HCT116 (cell line): Measurements from ENCODE around the gene RGS2. TPM values are rescaled to one million over a fixed set of nuclear protein-coding genes. Genes with fewer than 3 reads are reported as not detected.

Experiments used
- ATAC-seq: fragments of 200-7000 bp; cut with Tn5 transposase; 2 replicates; pipeline ENCODE4 v1.9.1; 2020; ENCODE audit warnings: mild to moderate bottlenecking, moderate library complexity
- BruUV-seq: library from RNA; stranded (reverse); fragments of 400-500 nt; replicated peaks from 2 replicates; lab custom pipeline; 2021; lab: Mats Ljungman, UMichigan
- CTCF ChIA-PET: fragments of 300-600 bp; sonication (Branson Sonifier 250); formaldehyde crosslinking; loops from one replicate; lab custom pipeline; 2021; ENCODE audit warnings: antibody characterized with exemption; lab: Charles Lee
- POLR2A ChIA-PET: fragments of 300-600, 350-600 bp; sonication (Branson Sonifier 250); formaldehyde crosslinking; loops from one replicate; lab custom pipeline; 2021; ENCODE audit warnings: antibody characterized with exemption; lab: Charles Lee
- RAD21 ChIA-PET, 2 experiments: fragments of 300-600 bp; sonication (Branson Sonifier 250); formaldehyde crosslinking; loops; one replicate each; lab custom pipeline; 2023; ENCODE audit warnings: low total read pairs in 2 of 2; ENCODE audit not compliant: uncharacterized antibody in 2 of 2, unreplicated experiment in 2 of 2, low non-redundant PET in 1 of 2; lab: Charles Lee
- DNase-seq: peaks from one replicate; pipeline ENCODE4 v3.0.0-alpha.2; 2010; ENCODE audit warnings: low read depth, low spot score
- H2AFZ ChIP-seq: fragments of 200-600 bp; shearing (Covaris generic), sonication (generic); 2 replicates; pipeline ENCODE4 v1.6.1; 2017; ENCODE audit warnings: low read depth, mixed run types, mixed read lengths, antibody characterized with exemption, low read length; ENCODE audit not compliant: poor library complexity, severe bottlenecking
- H3K27ac ChIP-seq: 2 replicates; pipeline ENCODE4 v1.5.1; 2012; ENCODE audit warnings: low read depth, low read length
- H3K27me3 ChIP-seq: fragments of 200-600 bp; sonication (generic); 2 replicates; pipeline ENCODE4 v1.6.1; 2016; ENCODE audit warnings: mixed run types, low read length, mixed read lengths; ENCODE audit not compliant: insufficient read depth
- H3K36me3 ChIP-seq, 2 experiments: fragments of 200-500 bp in 1 of 2; fragments of 200-600 bp in 1 of 2; sonication (Bioruptor generic) in 1 of 2; sonication (generic) in 1 of 2; 2 replicates each; pipeline versions ENCODE4 v1.5.1 to v1.6.1; 2014 to 2016; ENCODE audit warnings: low read length in 2 of 2, inconsistent platforms in 1 of 2, mixed read lengths in 1 of 2, mixed run types in 1 of 2; ENCODE audit not compliant: insufficient read depth in 2 of 2, control insufficient read depth in 1 of 2
- H3K4me1 ChIP-seq, 2 experiments: fragments of 200-600 bp in 1 of 2; sonication (generic) in 1 of 2; 2 replicates each; pipeline versions ENCODE4 v1.5.1 to v1.6.1; 2012 to 2017; ENCODE audit warnings: low read length in 2 of 2, inconsistent platforms in 1 of 2, mild to moderate bottlenecking in 1 of 2, mixed read lengths in 1 of 2, mixed run types in 1 of 2, moderate library complexity in 1 of 2; ENCODE audit not compliant: insufficient read depth in 2 of 2, control insufficient read depth in 1 of 2
- H3K4me2 ChIP-seq: fragments of 200-600 bp; sonication (generic); 2 replicates; pipeline ENCODE4 v1.6.1; 2017; ENCODE audit warnings: mixed run types, low read length, mixed read lengths
- H3K4me3 ChIP-seq, 2 experiments: fragments of 200-600 bp in 1 of 2; sonication (generic) in 1 of 2; replicated peaks in 1 of 2; 2 replicates each; pipeline ENCODE4 v1.5.1; 2011 to 2016; ENCODE audit warnings: low read length in 2 of 2, control low read depth in 1 of 2, low read depth in 1 of 2, mild to moderate bottlenecking in 1 of 2, mixed read lengths in 1 of 2, mixed run types in 1 of 2
- H3K79me2 ChIP-seq: fragments of 200-600 bp; sonication (generic); 2 replicates; pipeline ENCODE4 v1.6.1; 2017; ENCODE audit warnings: mild to moderate bottlenecking, mixed run types, low read length, moderate library complexity, mixed read lengths; ENCODE audit not compliant: insufficient read depth
- H3K9ac ChIP-seq: fragments of 200-600 bp; sonication (generic); 2 replicates; pipeline ENCODE4 v1.6.1; 2016; ENCODE audit warnings: low read length, mixed read lengths
- H3K9me2 ChIP-seq: fragments of 200-600 bp; sonication (generic), shearing (Covaris generic); 2 replicates; pipeline ENCODE4 v1.6.1; 2017; ENCODE audit warnings: mixed run types, mild to moderate bottlenecking, moderate library complexity; ENCODE audit not compliant: insufficient read depth
- H3K9me3 ChIP-seq, 2 experiments: fragments of 200-500 bp in 1 of 2; fragments of 200-600 bp in 1 of 2; sonication (Bioruptor generic) in 1 of 2; sonication (generic) in 1 of 2; 2 replicates each; pipeline ENCODE4 v1.6.1; 2014 to 2017; ENCODE audit warnings: low read length in 2 of 2, mixed read lengths in 2 of 2, inconsistent platforms in 1 of 2, low read depth in 1 of 2, mild to moderate bottlenecking in 1 of 2, mixed run types in 1 of 2, moderate library complexity in 1 of 2; ENCODE audit not compliant: control insufficient read depth in 1 of 2, insufficient read depth in 1 of 2
- H4K20me1 ChIP-seq: fragments of 200-600 bp; sonication (generic), shearing (Covaris generic); 2 replicates; pipeline ENCODE4 v1.6.1; 2017; ENCODE audit warnings: mixed run types, mild to moderate bottlenecking, moderate library complexity; ENCODE audit not compliant: insufficient read depth
- CEBPB ChIP-seq: IDR thresholded peaks from 2 replicates; pipeline ENCODE4 v1.6.1; 2012; ENCODE audit warnings: low read depth
- EGR1 ChIP-seq: IDR thresholded peaks from 2 replicates; pipeline ENCODE4 v1.6.1; 2012; ENCODE audit warnings: low read depth
- ELF1 ChIP-seq: IDR thresholded peaks from 2 replicates; pipeline ENCODE4 v1.6.1; 2012; ENCODE audit warnings: low read depth, borderline replicate concordance
- EZH2 ChIP-seq: fragments of 200-600 bp; sonication (generic); IDR thresholded peaks from 2 replicates; pipeline ENCODE4 v1.6.1; 2017; ENCODE audit warnings: antibody characterized with exemption, mixed run types
- EZH2phosphoT487 ChIP-seq: fragments of 200-600 bp; IDR thresholded peaks from 2 replicates; pipeline ENCODE4 v1.6.1; 2018; ENCODE audit warnings: antibody characterized with exemption, borderline replicate concordance
- FOSL1 ChIP-seq: IDR thresholded peaks from 2 replicates; pipeline ENCODE4 v1.6.1; 2012; ENCODE audit warnings: low read depth
- JUND ChIP-seq: IDR thresholded peaks from 2 replicates; pipeline ENCODE4 v1.6.1; 2012
- POLR2A ChIP-seq: IDR thresholded peaks from 2 replicates; pipeline ENCODE4 v1.7.0; 2011; ENCODE audit warnings: borderline replicate concordance; ENCODE audit not compliant: insufficient read depth, insufficient read length; ENCODE audit errors: extremely low read depth
- POLR2AphosphoS5 ChIP-seq: IDR thresholded peaks from 2 replicates; pipeline ENCODE4 v1.6.1; 2011; ENCODE audit warnings: mild to moderate bottlenecking, low read depth, low read length, moderate library complexity
- SIN3A ChIP-seq: IDR thresholded peaks from 2 replicates; pipeline ENCODE4 v1.6.1; 2012; ENCODE audit warnings: low read depth
- SRF ChIP-seq: IDR thresholded peaks from 2 replicates; pipeline ENCODE4 v1.6.1; 2012; ENCODE audit warnings: low read depth
- TCF7L2 ChIP-seq: IDR thresholded peaks from 2 replicates; pipeline ENCODE4 v1.7.0; 2011; ENCODE audit warnings: borderline replicate concordance, inconsistent platforms; ENCODE audit not compliant: insufficient read depth, insufficient read length; ENCODE audit errors: extremely low read depth
- YY1 ChIP-seq: IDR thresholded peaks from 2 replicates; pipeline ENCODE4 v1.6.1; 2011; ENCODE audit warnings: low read length, low read depth, moderate library complexity, mild to moderate bottlenecking; ENCODE audit not compliant: insufficient replicate concordance; ENCODE audit errors: extremely low read depth
- ZFX ChIP-seq: fragments of 450-650 bp; IDR thresholded peaks from 2 replicates; pipeline ENCODE4 v1.6.1; 2017
- ZNF274 ChIP-seq: fragments of 200-500 bp; sonication (Bioruptor generic); IDR thresholded peaks from 2 replicates; pipeline ENCODE4 v1.6.1; 2014; ENCODE audit warnings: mild to moderate bottlenecking, low read depth, low read length, inconsistent platforms
- intact Hi-C: fragments of 100-400 bp; cut with micrococcal nuclease; formaldehyde crosslinking; loops from 2 replicates; pipeline ENCODE4 v1.10.0; 2022
- total RNA-seq: library from RNA; stranded (reverse); gene quantifications from one replicate; pipeline ENCODE4 v1.2.1, GENCODE V29; 2021; ENCODE audit not compliant: unreplicated experiment
- TF ChIP-seq, protein P1 (sequence below): IDR thresholded peaks from 2 replicates; pipeline ENCODE4 v1.6.1; 2012
- TF ChIP-seq, protein P2 (sequence below): IDR thresholded peaks from 2 replicates; pipeline ENCODE4 v1.6.1; 2012
- TF ChIP-seq, protein P3 (sequence below): IDR thresholded peaks from 2 replicates; pipeline ENCODE4 v1.6.1; 2011; ENCODE audit warnings: mild to moderate bottlenecking, low read length, moderate library complexity; ENCODE audit not compliant: insufficient replicate concordance; ENCODE audit errors: extremely low read depth
- TF ChIP-seq, protein P4 (sequence below), 3 experiments: fragments of 200-600 bp in 1 of 3; sonication (generic) in 1 of 3; IDR thresholded peaks in 2 of 3; conservative IDR thresholded peaks in 1 of 3; 2 replicates each; pipeline ENCODE4 v1.5.1; 2012 to 2017; ENCODE audit warnings: low read depth in 2 of 3, low read length in 2 of 3, antibody characterized with exemption in 1 of 3, borderline replicate concordance in 1 of 3, control low read depth in 1 of 3, mild to moderate bottlenecking in 1 of 3, mixed read lengths in 1 of 3, mixed run types in 1 of 3, moderate library complexity in 1 of 3; ENCODE audit not compliant: insufficient read depth in 1 of 3

RGS2 gene
- total RNA-seq, 1 experiment from 2014 or later = 21.1 TPM

DNA sequence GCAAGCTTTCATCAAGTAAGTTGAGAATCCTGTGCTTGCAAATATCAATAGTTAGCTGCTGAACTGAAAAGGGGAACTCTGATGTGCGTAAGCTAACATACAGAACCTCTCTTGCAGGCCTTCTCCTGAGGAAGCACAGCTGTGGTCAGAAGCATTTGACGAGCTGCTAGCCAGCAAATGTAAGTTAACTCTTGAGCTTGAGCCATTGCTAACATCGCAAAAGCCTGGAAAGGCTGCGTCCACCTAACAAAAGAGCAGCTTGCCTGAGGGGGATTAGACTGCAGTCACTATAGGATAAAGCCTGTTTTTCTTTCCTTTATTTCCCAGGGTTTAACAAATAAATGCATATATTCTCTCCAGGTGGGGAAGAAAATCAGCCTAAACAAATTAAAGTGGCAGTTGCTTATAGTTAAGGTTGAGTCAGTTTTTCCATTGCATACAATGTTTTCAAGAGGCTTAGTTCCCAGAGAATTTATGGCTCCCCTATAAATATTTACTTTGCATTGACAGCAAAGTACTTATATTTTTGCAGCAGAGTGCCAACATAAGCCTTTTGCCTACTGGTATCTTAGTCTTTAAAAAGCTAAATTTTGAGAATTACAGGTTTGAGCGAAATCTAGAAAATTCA lies 1.5 kb downstream of the RGS2 start (continued):
- TF ChIP-seq ZFX (no peak), ZNF274 (no peak), ELF1 (no peak), SRF (no peak), POLR2AphosphoS5 (no peak), CEBPB (no peak)
- TF ChIP-seq, protein P1, sequence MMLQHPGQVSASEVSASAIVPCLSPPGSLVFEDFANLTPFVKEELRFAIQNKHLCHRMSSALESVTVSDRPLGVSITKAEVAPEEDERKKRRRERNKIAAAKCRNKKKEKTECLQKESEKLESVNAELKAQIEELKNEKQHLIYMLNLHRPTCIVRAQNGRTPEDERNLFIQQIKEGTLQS = no peak
- TF ChIP-seq, protein P2, sequence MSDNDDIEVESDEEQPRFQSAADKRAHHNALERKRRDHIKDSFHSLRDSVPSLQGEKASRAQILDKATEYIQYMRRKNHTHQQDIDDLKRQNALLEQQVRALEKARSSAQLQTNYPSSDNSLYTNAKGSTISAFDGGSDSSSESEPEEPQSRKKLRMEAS = no peak

DNA sequence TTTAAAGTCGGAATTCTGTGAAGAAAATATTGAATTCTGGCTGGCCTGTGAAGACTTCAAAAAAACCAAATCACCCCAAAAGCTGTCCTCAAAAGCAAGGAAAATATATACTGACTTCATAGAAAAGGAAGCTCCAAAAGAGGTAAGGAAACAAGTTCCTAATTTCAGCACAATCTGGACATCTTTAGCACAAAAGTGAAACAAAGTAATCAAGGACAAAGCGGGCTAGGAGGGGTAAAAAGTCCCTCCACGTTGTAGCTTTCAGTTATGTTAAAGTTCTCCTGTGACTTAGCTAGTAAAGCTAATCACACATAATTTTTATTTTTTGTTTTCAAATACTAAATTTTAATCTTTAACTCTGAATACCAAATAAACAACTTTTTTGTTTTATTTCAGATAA lies 2.2 kb downstream of the RGS2 start:
- no peaks in the 10 kb centered on the region for H3K9me3 ChIP-seq
- no peak overlapping the region for H3K4me2 ChIP-seq
- ChIA-PET POLR2A (interaction anchor here (1.1 to 1.8 kb wide), 2 partner anchors 11 to 209 kb away, joined by 3 to 6 read pairs; no protein-coding TSS in a partner anchor), CTCF (interaction anchor here (1.9 kb wide), 1 partner anchor 208 kb away, joined by 9 read pairs; no protein-coding TSS in a partner anchor), RAD21 (no interaction called here)
- no peaks in the 10 kb centered on the region for H4K20me1 ChIP-seq
- no peak overlapping the region for H3K9ac ChIP-seq
- H3K4me1 ChIP-seq = peaks cover 13 to 34% of the 10 kb centered on the region in 2 experiments; a peak in 3 of 4 replicates
- intact Hi-C loops = no loop called here
- H3K4me3 ChIP-seq = no peak overlapping the region
- ATAC-seq = no peak
- peaks cover 2 to 17% of the 10 kb centered on the region in 2 experiments; a peak in 1 of 4 replicates for H3K36me3 ChIP-seq
- H3K27me3 ChIP-seq = no peaks in the 10 kb centered on the region
- DNase-seq = no peak
- no peak overlapping the region for H3K27ac ChIP-seq
- no peaks in the 10 kb centered on the region for H3K9me2 ChIP-seq
- TF ChIP-seq ELF1 (no peak), SRF (no peak), EZH2 (no peak), TCF7L2 (no peak), SIN3A (no peak), YY1 (no peak), EGR1 (no peak), JUND (no peak), FOSL1 (no peak), ZNF274 (no peak), POLR2A (no peak), EZH2phosphoT487 (no peak)
- TF ChIP-seq, protein P3, sequence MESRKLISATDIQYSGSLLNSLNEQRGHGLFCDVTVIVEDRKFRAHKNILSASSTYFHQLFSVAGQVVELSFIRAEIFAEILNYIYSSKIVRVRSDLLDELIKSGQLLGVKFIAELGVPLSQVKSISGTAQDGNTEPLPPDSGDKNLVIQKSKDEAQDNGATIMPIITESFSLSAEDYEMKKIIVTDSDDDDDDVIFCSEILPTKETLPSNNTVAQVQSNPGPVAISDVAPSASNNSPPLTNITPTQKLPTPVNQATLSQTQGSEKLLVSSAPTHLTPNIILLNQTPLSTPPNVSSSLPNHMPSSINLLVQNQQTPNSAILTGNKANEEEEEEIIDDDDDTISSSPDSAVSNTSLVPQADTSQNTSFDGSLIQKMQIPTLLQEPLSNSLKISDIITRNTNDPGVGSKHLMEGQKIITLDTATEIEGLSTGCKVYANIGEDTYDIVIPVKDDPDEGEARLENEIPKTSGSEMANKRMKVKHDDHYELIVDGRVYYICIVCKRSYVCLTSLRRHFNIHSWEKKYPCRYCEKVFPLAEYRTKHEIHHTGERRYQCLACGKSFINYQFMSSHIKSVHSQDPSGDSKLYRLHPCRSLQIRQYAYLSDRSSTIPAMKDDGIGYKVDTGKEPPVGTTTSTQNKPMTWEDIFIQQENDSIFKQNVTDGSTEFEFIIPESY = no peak
- TF ChIP-seq, protein P4, sequence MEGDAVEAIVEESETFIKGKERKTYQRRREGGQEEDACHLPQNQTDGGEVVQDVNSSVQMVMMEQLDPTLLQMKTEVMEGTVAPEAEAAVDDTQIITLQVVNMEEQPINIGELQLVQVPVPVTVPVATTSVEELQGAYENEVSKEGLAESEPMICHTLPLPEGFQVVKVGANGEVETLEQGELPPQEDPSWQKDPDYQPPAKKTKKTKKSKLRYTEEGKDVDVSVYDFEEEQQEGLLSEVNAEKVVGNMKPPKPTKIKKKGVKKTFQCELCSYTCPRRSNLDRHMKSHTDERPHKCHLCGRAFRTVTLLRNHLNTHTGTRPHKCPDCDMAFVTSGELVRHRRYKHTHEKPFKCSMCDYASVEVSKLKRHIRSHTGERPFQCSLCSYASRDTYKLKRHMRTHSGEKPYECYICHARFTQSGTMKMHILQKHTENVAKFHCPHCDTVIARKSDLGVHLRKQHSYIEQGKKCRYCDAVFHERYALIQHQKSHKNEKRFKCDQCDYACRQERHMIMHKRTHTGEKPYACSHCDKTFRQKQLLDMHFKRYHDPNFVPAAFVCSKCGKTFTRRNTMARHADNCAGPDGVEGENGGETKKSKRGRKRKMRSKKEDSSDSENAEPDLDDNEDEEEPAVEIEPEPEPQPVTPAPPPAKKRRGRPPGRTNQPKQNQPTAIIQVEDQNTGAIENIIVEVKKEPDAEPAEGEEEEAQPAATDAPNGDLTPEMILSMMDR (IDR thresholded peaks at IDR 0.05 in 2 of 3, conservative IDR thresholded peaks at IDR 0.05 in 1 of 3; ENCODE audit: borderline replicate concordance in 1 of 3, insufficient read depth in 1 of 3, low read depth in 2 of 3, low read length in 2 of 3) = no peak
- BruUV-seq = no TSS peak
- H2AFZ ChIP-seq = no peak overlapping the region
- H3K79me2 ChIP-seq = peaks cover 19% of the 10 kb centered on the region
